Colonic mucosa (tissue), 4 donors: ENCODE measurements around the gene ALG13. TPM values are rescaled to one million over a fixed set of nuclear protein-coding genes. Genes with fewer than 3 reads are reported as not detected.

Experiments used
- DNase-seq: peaks from one replicate; pipeline ENCODE4 v3.0.0-alpha.2; 2020
- H3K27ac ChIP-seq: fragments of 200-600 bp; one replicate; pipeline ENCODE4 v1.8.0; 2021
- H3K27me3 ChIP-seq: fragments of 200-600 bp; one replicate; pipeline ENCODE4 v1.8.0; 2021
- H3K36me3 ChIP-seq: fragments of 200-600 bp; one replicate; pipeline ENCODE4 v1.8.0; 2021
- H3K4me1 ChIP-seq: fragments of 200-600 bp; one replicate; pipeline ENCODE4 v1.8.0; 2021; ENCODE audit warnings: mild to moderate bottlenecking
- H3K4me3 ChIP-seq: fragments of 200-600 bp; one replicate; pipeline ENCODE4 v1.8.0; 2021
- H3K9ac ChIP-seq, 2 donors: one replicate each; pipeline ENCODE4 v1.7.0; 2013; ENCODE audit warnings: control low read depth in 2 of 2, low read depth in 2 of 2, low read length in 2 of 2
- H3K9me3 ChIP-seq: fragments of 200-600 bp; one replicate; pipeline ENCODE4 v1.8.0; 2021
- CTCF ChIP-seq: fragments of 200-600 bp; IDR thresholded peaks from one replicate; pipeline ENCODE4 v1.8.0; 2022; ENCODE audit warnings: antibody characterized with exemption, mild to moderate bottlenecking
- intact Hi-C: fragments of 100-400 bp; cut with DNase I; formaldehyde crosslinking; loops from one replicate; pipeline ENCODE4 v1.14.1; 2022
- total RNA-seq, 2 donors: library from RNA; stranded (reverse); fragmentation: NEBNext Ultra II Directional in 1 of 2; extraction: Animal tissue kit (Norgen Biotek cat#: 25700) in 1 of 2; gene quantifications; one replicate each; pipeline ENCODE4 v1.2.1, GENCODE V29; 2021
- donor health status: healthy.
- donor health status: DM: no; HTN: no; CAD: no.
- donor health status: DM: no; HTN: no; CAD: no.

ALG13 gene
- total RNA-seq, 2 donors from 2014 or later = 50.3 to 51.7 TPM

GRCh38 chrX:111662292-111662691 lies 18.7 kb upstream of the ALG13 start:
- no peak overlapping the region for H3K27ac ChIP-seq
- no peaks in the 10 kb centered on the region for H3K36me3 ChIP-seq
- H3K9ac ChIP-seq = no peak overlapping the region
- intact Hi-C loops = no loop called here
- H3K9me3 ChIP-seq = no peaks in the 10 kb centered on the region
- no peaks in the 10 kb centered on the region for H3K4me1 ChIP-seq
- no peaks in the 10 kb centered on the region for H3K27me3 ChIP-seq
- DNase-seq = no peak
- TF ChIP-seq CTCF = no peak
- no peak overlapping the region for H3K4me3 ChIP-seq

GRCh38 chrX:111671668-111672067 lies 9.3 kb upstream of the ALG13 start:
- intact Hi-C loops = no loop called here
- DNase-seq = no peak
- no peak overlapping the region for H3K27ac ChIP-seq
- H3K4me3 ChIP-seq = no peak overlapping the region
- no peaks in the 10 kb centered on the region for H3K9me3 ChIP-seq
- no peak overlapping the region for H3K9ac ChIP-seq
- TF ChIP-seq CTCF = no peak
- no peaks in the 10 kb centered on the region for H3K27me3 ChIP-seq
- no peaks in the 10 kb centered on the region for H3K36me3 ChIP-seq
- no peaks in the 10 kb centered on the region for H3K4me1 ChIP-seq

- Histone ChIP-seq H3K27me3 (no peaks in the 10 kb centered on the region), H3K4me3 (no peak overlapping the region), H3K27ac (no peak overlapping the region), H3K9me3 (no peaks in the 10 kb centered on the region), H3K9ac (no peak overlapping the region), H3K4me1 (no peaks in the 10 kb centered on the region), H3K36me3 (no peaks in the 10 kb centered on the region)
- intact Hi-C loops = no loop called here
- no peak for TF ChIP-seq CTCF
- DNase-seq = no peak
Measured at GRCh38 chrX:111687305-111687704, 6.3 kb downstream of the ALG13 start.

- no peak for TF ChIP-seq CTCF
- Histone ChIP-seq H3K9me3 (no peaks in the 10 kb centered on the region), H3K27me3 (no peaks in the 10 kb centered on the region), H3K4me3 (no peak overlapping the region), H3K36me3 (no peaks in the 10 kb centered on the region), H3K4me1 (no peaks in the 10 kb centered on the region), H3K27ac (no peak overlapping the region), H3K9ac (no peak overlapping the region)
- intact Hi-C loops = no loop called here
- DNase-seq = no peak
Measured at GRCh38 chrX:111695297-111695880, 14.4 kb downstream of the ALG13 start.

GRCh38 chrX:111719426-111720210 lies 38.6 kb downstream of the ALG13 start:
- H3K27me3 ChIP-seq = no peaks in the 10 kb centered on the region
- intact Hi-C loops = no loop called here
- H3K4me3 ChIP-seq = no peak overlapping the region
- no peak overlapping the region for H3K27ac ChIP-seq
- H3K9ac ChIP-seq = no peak overlapping the region
- H3K9me3 ChIP-seq = no peaks in the 10 kb centered on the region
- no peaks in the 10 kb centered on the region for H3K4me1 ChIP-seq
- no peaks in the 10 kb centered on the region for H3K36me3 ChIP-seq
- no peak for DNase-seq
- peak; percentile 27 for TF ChIP-seq CTCF
